Vagina (tissue), 2 donors: ENCODE measurements around the gene HPCA. TPM values are rescaled to one million over a fixed set of nuclear protein-coding genes. Genes with fewer than 3 reads are reported as not detected.

Experiments
- DNase-seq, 2 donors: peaks; one replicate each; pipeline ENCODE4 v3.0.0-alpha.2; 2017; ENCODE audit errors: extremely low spot score in 2 of 2
- H3K27ac ChIP-seq: fragments of 200-600 bp; sonication (generic); one replicate; pipeline ENCODE4 v1.5.1; 2019
- H3K27me3 ChIP-seq: fragments of 200-600 bp; sonication (generic); one replicate; pipeline ENCODE4 v1.5.1; 2019
- H3K36me3 ChIP-seq, 2 donors: fragments of 200-600 bp; sonication (generic); one replicate each; pipeline ENCODE4 v1.5.1; 2017 to 2019
- H3K4me1 ChIP-seq: fragments of 200-600 bp; sonication (generic); one replicate; pipeline ENCODE4 v1.5.1; 2019
- H3K4me3 ChIP-seq, 2 donors: fragments of 200-600 bp; sonication (generic); 1 replicate in 1 of 2; 2 replicates in 1 of 2; pipeline ENCODE4 v1.5.1; 2016 to 2019
- H3K9me3 ChIP-seq: fragments of 200-600 bp; sonication (generic); one replicate; pipeline ENCODE4 v1.5.1; 2019
- POLR2A ChIP-seq, 2 donors: fragments of 450-650 bp; IDR thresholded peaks; one replicate each; pipeline ENCODE4 v1.6.1; 2017; ENCODE audit warnings: antibody characterized with exemption in 2 of 2, mild to moderate bottlenecking in 2 of 2, moderate library complexity in 2 of 2
- POLR2AphosphoS5 ChIP-seq, 2 donors: sonication (generic); formaldehyde crosslinking; IDR thresholded peaks; one replicate each; pipeline ENCODE4 v1.9.0; 2017; ENCODE audit warnings: antibody characterized with exemption in 2 of 2, mild to moderate bottlenecking in 2 of 2, low read depth in 1 of 2; ENCODE audit not compliant: insufficient read depth in 1 of 2
- intact Hi-C: fragments of 100-400 bp; cut with DNase I; formaldehyde crosslinking; loops from one replicate; pipeline ENCODE4 v1.15.1; 2023
- total RNA-seq: library from RNA; depleted of rRNA; stranded (reverse); fragments of >200 nt; gene quantifications from one replicate; pipeline ENCODE4 v1.2.3, GENCODE V29; 2016
- TF ChIP-seq, protein P1 (sequence below), 3 experiments: fragments of 450-650 bp in 2 of 3; fragments of 200-600 bp in 1 of 3; sonication (generic) in 1 of 3; IDR thresholded peaks; one replicate each; pipeline ENCODE4 v1.5.1; 2017 to 2019; ENCODE audit warnings: antibody characterized with exemption in 3 of 3, mild to moderate bottlenecking in 2 of 3, moderate library complexity in 2 of 3

The HPCA gene
- total RNA-seq, 1 donor from 2014 or later: not detected

DNA sequence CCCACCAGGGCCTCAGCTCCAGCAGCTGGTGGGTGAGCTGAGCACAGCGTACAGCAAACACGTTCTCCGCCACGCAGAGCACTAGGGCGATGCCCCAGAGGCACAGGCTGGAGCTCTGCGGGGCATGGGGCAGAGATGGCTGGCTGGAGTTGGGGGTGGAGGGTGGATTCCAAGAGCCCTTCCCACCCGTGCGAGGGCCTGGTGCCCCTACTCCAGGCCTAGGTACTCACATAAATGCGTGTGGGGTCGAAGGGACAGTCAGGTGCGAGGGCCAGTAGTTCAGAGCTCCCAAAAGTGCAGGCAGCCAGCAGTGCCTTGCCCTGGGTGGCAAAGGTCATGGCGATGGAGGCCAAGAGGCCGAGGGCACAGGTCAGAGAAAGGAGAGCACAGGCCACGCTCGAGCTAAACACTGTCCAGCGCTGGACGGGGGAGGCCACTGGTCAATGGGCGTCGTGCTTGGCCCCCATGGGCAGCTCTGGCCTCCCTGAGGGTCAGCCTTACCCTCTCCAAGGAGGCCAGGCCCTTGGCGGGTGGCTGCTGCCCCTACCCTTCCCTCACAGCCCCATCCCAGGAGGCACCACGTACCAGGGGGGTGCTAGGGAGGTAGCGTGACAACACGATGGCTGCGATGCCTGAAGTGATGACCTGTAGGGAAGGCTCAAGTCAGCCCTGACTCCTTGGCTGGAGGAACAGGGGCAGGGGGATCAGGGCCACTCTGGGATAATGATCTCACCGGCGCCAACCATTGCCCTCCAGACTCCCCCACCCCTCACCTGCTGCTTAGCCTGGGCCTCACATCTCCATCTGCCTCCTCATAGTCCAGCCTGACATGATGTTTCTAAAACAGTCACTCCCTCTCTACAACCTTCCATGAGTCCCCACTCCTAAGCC, 9.3 kb downstream of the HPCA start:
- Histone ChIP-seq H3K4me3 (no peak overlapping the region), H3K9me3 (no peaks in the 10 kb centered on the region), H3K36me3 (no peaks in the 10 kb centered on the region), H3K27ac (no peak overlapping the region), H3K4me1 (peaks cover 32% of the 10 kb centered on the region), H3K27me3 (no peaks in the 10 kb centered on the region)
- no peak for DNase-seq
- TF ChIP-seq POLR2AphosphoS5 (IDR thresholded peaks at IDR 0.05; ENCODE audit: insufficient read depth in 1 of 2, low read depth in 1 of 2) (no peak), POLR2A (IDR thresholded peaks at IDR 0.05) (no peak)
- TF ChIP-seq, protein P1, sequence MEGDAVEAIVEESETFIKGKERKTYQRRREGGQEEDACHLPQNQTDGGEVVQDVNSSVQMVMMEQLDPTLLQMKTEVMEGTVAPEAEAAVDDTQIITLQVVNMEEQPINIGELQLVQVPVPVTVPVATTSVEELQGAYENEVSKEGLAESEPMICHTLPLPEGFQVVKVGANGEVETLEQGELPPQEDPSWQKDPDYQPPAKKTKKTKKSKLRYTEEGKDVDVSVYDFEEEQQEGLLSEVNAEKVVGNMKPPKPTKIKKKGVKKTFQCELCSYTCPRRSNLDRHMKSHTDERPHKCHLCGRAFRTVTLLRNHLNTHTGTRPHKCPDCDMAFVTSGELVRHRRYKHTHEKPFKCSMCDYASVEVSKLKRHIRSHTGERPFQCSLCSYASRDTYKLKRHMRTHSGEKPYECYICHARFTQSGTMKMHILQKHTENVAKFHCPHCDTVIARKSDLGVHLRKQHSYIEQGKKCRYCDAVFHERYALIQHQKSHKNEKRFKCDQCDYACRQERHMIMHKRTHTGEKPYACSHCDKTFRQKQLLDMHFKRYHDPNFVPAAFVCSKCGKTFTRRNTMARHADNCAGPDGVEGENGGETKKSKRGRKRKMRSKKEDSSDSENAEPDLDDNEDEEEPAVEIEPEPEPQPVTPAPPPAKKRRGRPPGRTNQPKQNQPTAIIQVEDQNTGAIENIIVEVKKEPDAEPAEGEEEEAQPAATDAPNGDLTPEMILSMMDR (IDR thresholded peaks at IDR 0.05): no peak
- intact Hi-C loops: no loop called here

DNA sequence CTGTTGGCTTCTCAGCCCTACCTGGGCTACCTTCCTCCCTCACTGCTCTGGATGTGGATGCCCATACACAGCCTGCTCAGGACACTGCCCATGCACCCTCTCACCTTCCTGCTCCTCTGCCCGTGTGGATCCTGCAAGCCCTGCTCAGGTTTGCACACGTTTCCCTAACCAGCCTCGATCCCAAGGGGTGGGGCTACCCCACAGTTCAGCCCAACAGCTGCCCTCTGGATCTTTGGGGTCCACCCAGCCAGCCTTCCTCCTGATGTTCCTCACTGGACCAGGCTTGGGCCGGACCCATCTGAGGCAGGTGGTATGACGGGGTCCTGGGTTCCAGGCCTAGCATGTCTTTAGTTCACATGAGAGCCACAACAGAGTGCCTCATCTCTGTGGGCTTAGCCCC, 10.2 kb downstream of the HPCA start:
- Histone ChIP-seq H3K9me3 (no peaks in the 10 kb centered on the region), H3K4me3 (no peak overlapping the region), H3K27me3 (no peaks in the 10 kb centered on the region), H3K36me3 (no peaks in the 10 kb centered on the region), H3K4me1 (peaks cover 37% of the 10 kb centered on the region), H3K27ac (no peak overlapping the region)
- TF ChIP-seq, protein P1 (IDR thresholded peaks at IDR 0.05): no peak
- TF ChIP-seq POLR2AphosphoS5 (IDR thresholded peaks at IDR 0.05; ENCODE audit: insufficient read depth in 1 of 2, low read depth in 1 of 2) (no peak), POLR2A (IDR thresholded peaks at IDR 0.05) (no peak)
- DNase-seq: no peak
- intact Hi-C loops: no loop called here

DNA sequence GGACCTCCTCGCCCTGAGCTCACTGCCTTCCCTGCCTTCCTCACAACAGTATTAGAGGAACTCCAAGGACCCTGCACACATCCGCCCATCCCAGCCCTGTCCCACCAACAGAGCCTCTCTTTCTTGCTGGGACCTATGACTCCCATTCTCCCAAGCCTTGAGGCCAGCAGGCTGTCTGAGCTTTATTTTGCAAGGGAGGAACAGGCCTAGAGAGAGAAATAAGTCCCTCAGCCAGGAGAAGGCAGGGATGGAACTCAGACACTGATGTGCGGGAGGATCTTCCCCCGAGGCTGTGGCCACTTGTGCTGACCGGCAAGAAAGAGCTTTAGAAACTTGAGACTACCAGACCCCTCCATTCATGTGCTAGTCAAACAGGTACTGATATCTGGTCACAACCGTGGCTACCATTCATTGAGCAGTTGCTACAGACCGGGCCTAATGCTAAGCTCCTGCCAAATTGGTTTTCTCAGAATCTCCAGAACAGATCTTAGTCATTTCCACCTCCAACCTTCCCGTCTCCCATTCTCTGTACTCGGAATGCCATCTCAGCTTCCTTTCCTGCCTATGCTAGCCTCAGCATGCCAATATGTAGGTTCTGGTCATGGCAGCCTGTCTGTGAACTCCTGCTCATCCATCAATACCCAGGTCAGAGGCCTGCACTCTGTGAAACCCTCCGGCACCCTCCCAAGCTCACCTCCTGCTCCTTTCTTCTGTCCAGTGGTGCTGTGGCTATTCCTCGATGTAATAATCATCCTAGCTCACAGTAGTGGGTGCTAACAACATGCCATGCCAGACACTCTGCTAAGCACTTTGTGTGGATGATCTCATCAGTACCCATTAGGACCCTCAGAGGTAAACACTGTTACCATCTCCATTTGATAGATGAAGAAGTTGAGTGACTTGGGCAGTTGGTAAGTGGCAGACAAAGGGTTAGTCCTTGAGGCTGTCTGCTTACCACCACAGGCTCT, 11.1 kb downstream of the HPCA start:
- intact Hi-C loops: no loop called here
- H3K4me1 ChIP-seq: peaks cover 39% of the 10 kb centered on the region
- TF ChIP-seq, protein P1 (IDR thresholded peaks at IDR 0.05): no peak
- TF ChIP-seq POLR2AphosphoS5 (IDR thresholded peaks at IDR 0.05; ENCODE audit: insufficient read depth in 1 of 2, low read depth in 1 of 2): no peak
- no peak for TF ChIP-seq POLR2A (IDR thresholded peaks at IDR 0.05)
- H3K27me3 ChIP-seq: no peaks in the 10 kb centered on the region
- no peak overlapping the region for H3K27ac ChIP-seq
- no peaks in the 10 kb centered on the region for H3K36me3 ChIP-seq
- peak in 1 of 2 donors; percentile 67 for DNase-seq
- H3K4me3 ChIP-seq: no peak overlapping the region
- no peaks in the 10 kb centered on the region for H3K9me3 ChIP-seq

DNA sequence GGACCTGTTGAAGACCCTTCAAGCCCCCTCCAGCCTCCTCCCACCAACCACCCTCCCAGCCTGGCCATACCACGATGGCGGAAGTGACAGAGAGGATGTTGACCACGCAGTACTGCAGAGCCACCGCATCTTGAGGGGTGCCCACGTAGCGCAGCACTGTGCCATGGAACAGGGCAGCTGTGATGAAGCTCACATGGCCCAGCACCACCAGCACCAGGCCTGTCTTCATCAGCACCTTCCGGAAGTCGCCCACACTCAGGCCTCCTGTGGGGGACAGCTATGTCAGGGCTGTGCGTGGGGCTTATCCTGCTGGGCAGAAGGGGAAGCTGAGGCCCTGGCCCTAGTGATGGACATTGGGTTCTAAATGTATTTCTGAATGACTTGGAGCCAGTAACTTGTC, 11.8 kb downstream of the HPCA start:
- no peak for DNase-seq
- Histone ChIP-seq H3K4me1 (peaks cover 32% of the 10 kb centered on the region), H3K27ac (no peak overlapping the region), H3K36me3 (no peaks in the 10 kb centered on the region), H3K27me3 (no peaks in the 10 kb centered on the region), H3K4me3 (no peak overlapping the region), H3K9me3 (no peaks in the 10 kb centered on the region)
- TF ChIP-seq POLR2A (IDR thresholded peaks at IDR 0.05) (no peak), POLR2AphosphoS5 (IDR thresholded peaks at IDR 0.05; ENCODE audit: insufficient read depth in 1 of 2, low read depth in 1 of 2) (no peak)
- TF ChIP-seq, protein P1 (IDR thresholded peaks at IDR 0.05): no peak
- intact Hi-C loops: no loop called here
